DMS114 treated with DMSO at 0.1 percent for 48 hours (cell line): ENCODE measurements around the gene TTLL13.
"Not testable (repeated sequence)": the region's sequence is repeated elsewhere in the genome, so short reads cannot be mapped to it uniquely, and the experiment has no call there.

Experiments used
- DNase-seq: peaks from one replicate; lab custom pipeline; 2025; ENCODE audit not compliant: unreplicated experiment; lab: John Stamatoyannopoulos, UW

TTLL13 gene

GRCh38 chr15:90234096-90234988 lies 15.0 kb upstream of the TTLL13 start, which contains the start of gene GDPGP1:
TSS of gene GDPGP1 (plus strand) at chr15:90234209. CDS start at chr15:90240909, 6,700 bp downstream.
- no peak for DNase-seq

- no peak for DNase-seq
Observed at GRCh38 chr15:90239371-90239770, 10.0 kb upstream of the TTLL13 start.

GRCh38 chr15:90240856-90241255 lies 8.5 kb upstream of the TTLL13 start:
- no peak for DNase-seq

GRCh38 chr15:90241343-90242192 lies 7.8 kb upstream of the TTLL13 start:
- DNase-seq: no peak

GRCh38 chr15:90243943-90244639 lies 5.3 kb upstream of the TTLL13 start:
- DNase-seq: no peak

GRCh38 chr15:90248789-90249202 lies 560 bp upstream of the TTLL13 start:
- DNase-seq: no peak

GRCh38 chr15:90257776-90258175 lies 8.4 kb downstream of the TTLL13 start:
- no peak for DNase-seq

GRCh38 chr15:90259524-90259923 lies 10.2 kb downstream of the TTLL13 start:
- DNase-seq: no peak

GRCh38 chr15:90260731-90261130 lies 11.4 kb downstream of the TTLL13 start:
- not testable (repeated sequence) for DNase-seq

- no peak for DNase-seq
Observed at GRCh38 chr15:90261811-90262210, 12.5 kb downstream of the TTLL13 start.

GRCh38 chr15:90262426-90262825 lies 13.1 kb downstream of the TTLL13 start:
- no peak for DNase-seq

GRCh38 chr15:90264671-90265070 lies 15.3 kb downstream of the TTLL13 start:
- no peak for DNase-seq

GRCh38 chr15:90265271-90266060 lies 16.1 kb downstream of the TTLL13 start, which contains the start of gene NGRN:
TSS of gene NGRN (plus strand) at chr15:90265672. CDS start at chr15:90265713, 41 bp downstream.
- DNase-seq: peak; percentile 95

- peak; percentile 68 for DNase-seq
Observed at GRCh38 chr15:90266061-90266431, 16.7 kb downstream of the TTLL13 start.

- DNase-seq: no peak
Observed at GRCh38 chr15:90266485-90266884, 17.1 kb downstream of the TTLL13 start.

GRCh38 chr15:90268415-90268814 lies 19.1 kb downstream of the TTLL13 start:
- DNase-seq: no peak

- no peak for DNase-seq
Observed at GRCh38 chr15:90270502-90271150, 21.3 kb downstream of the TTLL13 start.

- no peak for DNase-seq
Observed at GRCh38 chr15:90271459-90272166, 22.3 kb downstream of the TTLL13 start.

- not testable (repeated sequence) for DNase-seq
Observed at GRCh38 chr15:90278467-90278866, 29.1 kb downstream of the TTLL13 start.
